ENCODE results near the gene PAMR1.
"Not testable (repeated sequence)": the region's sequence is repeated elsewhere in the genome, so short reads cannot be mapped to it uniquely, and the experiment has no call there.

Gene PAMR1

GRCh38 chr11:35541621-35542375 is 16.4 kb upstream of the PAMR1 start:
- ATAC-seq: no peak

GRCh38 chr11:35540526-35540925 is 15.1 kb upstream of the PAMR1 start:
- ATAC-seq: no peak

- ATAC-seq: no peak
Measured at GRCh38 chr11:35539781-35540281, 14.4 kb upstream of the PAMR1 start.

DNA sequence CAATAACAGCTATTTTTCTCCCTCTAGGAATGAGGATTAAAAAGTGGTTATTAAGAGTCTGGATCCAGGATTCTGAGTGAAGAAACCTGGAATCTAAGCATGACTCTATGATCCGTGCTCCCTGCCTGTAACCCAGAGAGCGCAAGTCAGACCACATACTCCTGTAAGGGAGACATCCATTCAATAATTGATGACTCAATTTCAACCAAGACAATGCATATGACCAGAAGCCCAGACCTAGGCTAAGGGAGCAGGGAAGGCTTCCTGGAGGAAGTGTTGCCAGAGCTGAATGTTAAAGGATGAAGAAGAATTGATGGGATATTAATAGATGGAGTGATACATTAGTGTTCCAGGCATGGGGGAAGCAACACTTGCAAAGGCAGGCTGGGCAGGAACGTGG is 13.8 kb upstream of the PAMR1 start:
- no peak for ATAC-seq

GRCh38 chr11:35536470-35536869 is 11.1 kb upstream of the PAMR1 start:
- ATAC-seq: no peak

DNA sequence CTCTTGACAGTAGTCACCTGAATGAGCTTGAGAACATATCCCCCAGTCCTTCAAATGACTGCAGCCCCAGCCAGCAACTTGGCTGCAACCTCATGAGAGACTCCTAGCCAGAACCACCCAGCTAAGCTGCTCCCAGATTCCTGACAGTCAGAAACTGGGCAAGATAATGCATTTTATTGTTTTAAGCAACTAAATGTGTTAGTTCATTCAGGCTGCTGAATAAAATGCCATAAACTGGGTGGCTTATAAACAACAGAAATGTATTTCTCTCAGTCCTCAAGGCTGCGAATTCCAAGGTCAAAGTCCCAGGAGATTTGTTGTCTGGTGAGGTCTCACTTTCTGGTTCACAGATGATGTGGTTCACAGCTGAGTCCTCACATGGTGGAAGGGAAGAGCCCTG is 5.8 kb upstream of the PAMR1 start:
- ATAC-seq: no peak

GRCh38 chr11:35529971-35530495 is 4.6 kb upstream of the PAMR1 start:
- ATAC-seq: no peak

DNA sequence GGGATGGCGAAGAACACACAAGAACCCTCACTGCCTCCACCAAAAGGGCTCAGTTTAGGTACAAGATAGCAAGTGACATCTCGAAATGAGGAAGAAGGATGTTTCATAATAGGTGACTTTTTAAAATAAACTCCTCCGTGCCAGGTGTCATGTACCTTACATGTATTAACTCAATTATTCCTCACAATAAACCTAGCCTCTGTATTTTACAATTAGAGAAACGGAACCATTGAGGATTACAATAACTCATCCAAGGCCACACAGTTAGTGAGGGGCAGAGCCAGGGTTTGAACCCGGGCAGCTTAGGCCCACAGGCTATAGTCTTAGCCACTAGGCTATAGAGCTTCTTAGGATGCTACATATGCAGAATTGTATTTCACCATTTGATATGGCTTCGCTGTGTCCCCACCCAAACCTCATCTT is 965 bp upstream of the PAMR1 start:
- ATAC-seq: no peak

GRCh38 chr11:35524780-35525179 is 636 bp downstream of the PAMR1 start:
- ATAC-seq: no peak

- no peak for ATAC-seq
Measured at GRCh38 chr11:35523861-35524260, 1.6 kb downstream of the PAMR1 start.

- ATAC-seq: no peak
Measured at GRCh38 chr11:35523331-35523768, 2.1 kb downstream of the PAMR1 start.

- not testable (repeated sequence) for ATAC-seq
Measured at GRCh38 chr11:35522091-35522490, 3.3 kb downstream of the PAMR1 start.

- no peak for ATAC-seq
Measured at GRCh38 chr11:35520376-35520775, 5.0 kb downstream of the PAMR1 start.

DNA sequence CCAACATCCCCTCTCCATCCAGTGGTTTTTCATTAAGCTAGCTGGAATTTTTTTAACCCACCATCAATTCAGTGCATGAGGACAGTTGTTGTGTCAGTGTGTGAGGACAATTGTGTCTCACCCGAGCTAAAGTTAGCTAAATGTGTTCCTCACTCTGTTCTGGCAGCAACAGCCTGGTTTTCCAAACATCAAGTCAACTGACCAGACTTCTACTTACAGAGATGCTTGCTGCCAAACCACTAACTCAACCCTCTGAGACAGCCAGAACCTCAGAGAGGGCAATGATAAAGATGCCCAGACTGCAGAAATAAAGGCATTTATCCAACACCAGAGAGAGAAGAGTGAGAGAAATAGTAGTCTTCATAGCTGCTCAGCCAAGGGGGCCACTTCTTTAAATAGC is 6.7 kb downstream of the PAMR1 start:
- ATAC-seq: no peak

- no peak for ATAC-seq
Measured at GRCh38 chr11:35517481-35517880, 7.9 kb downstream of the PAMR1 start.

GRCh38 chr11:35516403-35516802 is 9.0 kb downstream of the PAMR1 start:
- ATAC-seq: no peak

DNA sequence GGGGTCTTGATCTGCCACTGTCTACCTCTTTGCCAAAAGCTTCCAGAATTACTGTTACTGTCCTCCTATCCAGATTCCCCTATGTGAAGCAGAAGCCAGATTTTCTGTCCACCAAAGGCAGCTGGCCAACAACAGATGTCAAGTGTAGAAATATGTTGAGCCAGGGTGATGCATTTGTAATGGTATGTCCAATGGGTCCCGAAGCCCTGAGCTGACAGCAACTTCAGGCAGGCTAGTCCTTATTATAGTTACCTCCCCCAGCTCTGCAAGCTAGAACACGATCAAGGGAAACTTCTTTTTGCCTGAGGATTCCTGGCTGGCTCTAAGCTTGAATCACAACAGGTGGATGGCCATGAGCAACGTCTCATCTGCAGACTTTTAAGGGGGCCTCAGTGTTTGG is 10.2 kb downstream of the PAMR1 start:
- ATAC-seq: no peak

- no peak for ATAC-seq
Measured at GRCh38 chr11:35514481-35514880, 10.9 kb downstream of the PAMR1 start.

DNA sequence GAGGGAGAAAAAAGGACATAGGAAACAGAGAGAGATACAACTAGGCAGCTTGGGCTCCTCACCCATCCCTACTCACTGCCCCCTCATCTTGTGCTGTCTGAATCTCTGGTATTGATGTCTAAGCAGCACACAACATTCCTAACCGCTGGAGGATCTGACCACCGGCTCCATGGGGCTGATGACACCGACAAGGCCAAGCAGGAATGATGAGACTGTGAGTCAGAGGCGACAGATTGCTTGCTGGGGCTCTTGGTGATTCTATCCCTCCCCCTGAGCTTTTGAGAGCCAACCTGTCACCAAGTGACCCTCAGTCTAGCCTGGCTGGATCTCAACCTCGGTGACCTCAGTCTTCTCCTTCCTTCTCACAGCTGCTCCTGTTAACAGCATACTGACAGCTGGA is 13.8 kb downstream of the PAMR1 start:
- no peak for ATAC-seq

DNA sequence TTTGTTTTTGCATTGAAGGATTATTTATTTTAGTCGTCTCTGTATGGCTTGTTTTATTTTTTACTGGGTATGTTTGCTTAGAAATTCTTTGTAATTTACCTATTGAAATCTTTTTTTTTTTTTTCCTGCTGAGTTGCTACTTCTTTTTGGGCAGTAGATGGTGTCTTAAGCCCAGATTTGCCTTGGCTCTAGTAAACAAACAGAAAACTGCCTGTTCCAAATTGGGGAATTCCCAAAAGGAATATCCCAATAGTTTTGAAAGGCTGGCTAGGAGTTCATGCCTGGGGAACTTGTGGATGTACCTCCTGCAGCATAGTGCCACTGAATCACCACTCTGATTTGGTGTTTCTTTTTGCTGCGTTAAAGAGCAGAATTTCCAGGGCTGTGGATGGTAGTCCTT is 17.7 kb downstream of the PAMR1 start:
- ATAC-seq: no peak

- ATAC-seq: no peak
Measured at GRCh38 chr11:35501776-35502175, 23.6 kb downstream of the PAMR1 start.

DNA sequence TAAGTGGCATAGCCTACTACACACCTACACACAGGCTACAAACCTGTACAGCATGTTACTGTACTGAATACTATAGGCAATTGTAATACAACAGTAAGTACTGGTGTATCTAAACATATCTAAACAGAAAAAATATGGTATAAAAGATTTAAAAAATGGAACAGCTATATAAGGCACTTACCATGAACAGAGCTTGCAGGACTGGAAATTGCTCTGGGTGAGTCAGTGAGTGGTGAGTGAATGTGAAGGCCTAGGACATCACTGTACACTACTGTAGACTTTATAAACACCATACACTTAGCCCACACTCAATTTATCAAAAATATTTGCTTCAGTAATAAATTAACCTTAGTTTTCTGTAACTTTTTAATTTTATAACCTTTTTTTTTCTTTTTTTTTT is 24.7 kb downstream of the PAMR1 start:
- no peak for ATAC-seq

DNA sequence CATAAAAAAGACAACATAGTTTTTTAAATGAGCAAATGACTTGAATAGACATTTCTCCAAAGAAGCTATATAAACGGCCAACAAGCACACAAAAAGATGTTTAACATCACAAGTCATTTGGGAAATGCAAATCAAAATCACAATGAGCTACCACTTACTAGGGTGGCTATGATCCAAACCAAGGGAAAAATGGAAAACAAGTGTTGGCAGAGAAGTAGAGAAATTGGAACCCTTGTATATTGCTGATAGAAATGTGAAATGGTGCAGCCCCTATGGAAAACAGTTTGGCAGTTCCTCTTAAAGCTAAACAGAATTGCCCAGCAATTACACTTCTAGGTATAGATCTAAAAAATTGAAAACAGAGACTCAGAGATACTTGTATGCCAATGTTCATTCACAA is 29.0 kb downstream of the PAMR1 start:
- no peak for ATAC-seq

DNA sequence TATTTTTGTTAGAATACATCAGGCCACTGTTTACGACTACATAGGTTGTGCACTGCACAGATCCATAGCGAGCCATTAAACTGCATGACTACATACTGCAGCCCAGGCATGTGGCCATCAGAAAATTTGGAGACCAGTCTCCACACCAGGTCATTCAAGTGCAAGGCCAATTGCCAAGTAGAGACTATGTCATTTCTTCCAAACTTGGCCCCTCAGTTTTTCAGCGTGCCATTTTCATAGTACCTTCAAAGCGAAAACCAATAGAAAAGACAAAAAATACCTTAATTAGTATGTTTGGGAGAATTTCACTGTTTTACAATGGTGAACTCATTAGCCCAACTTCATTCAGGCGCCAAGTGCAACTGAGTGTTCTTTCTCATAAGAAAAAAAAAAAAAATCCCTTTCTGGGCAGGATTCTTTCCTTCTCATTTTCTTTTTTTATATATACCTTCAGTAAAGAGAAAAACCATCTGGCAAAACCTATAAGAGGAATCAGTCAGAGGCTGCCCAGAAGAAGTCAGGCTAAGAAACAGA is 30.4 kb downstream of the PAMR1 start:
- no peak for ATAC-seq
